LNCaP clone FGC (cell line): ENCODE measurements around the gene NOS2.
"Not testable (repeated sequence)": the region's sequence is repeated elsewhere in the genome, so short reads cannot be mapped to it uniquely, and the experiment has no call there.

Experiments
- DNase-seq: peaks from one replicate; pipeline ENCODE4 v3.0.0-alpha.2; 2011; ENCODE audit warnings: low read depth
- H3K4me3 ChIP-seq: 2 replicates; pipeline ENCODE4 v1.5.1; 2011; ENCODE audit warnings: mild to moderate bottlenecking, low read depth, low read length, control low read depth
- TF ChIP-seq, protein P1 (sequence below): IDR thresholded peaks from 2 replicates; pipeline ENCODE4 v1.5.1; 2012; ENCODE audit warnings: mild to moderate bottlenecking; ENCODE audit not compliant: control insufficient read depth, insufficient read depth; ENCODE audit errors: extremely low read depth

Gene NOS2

DNA sequence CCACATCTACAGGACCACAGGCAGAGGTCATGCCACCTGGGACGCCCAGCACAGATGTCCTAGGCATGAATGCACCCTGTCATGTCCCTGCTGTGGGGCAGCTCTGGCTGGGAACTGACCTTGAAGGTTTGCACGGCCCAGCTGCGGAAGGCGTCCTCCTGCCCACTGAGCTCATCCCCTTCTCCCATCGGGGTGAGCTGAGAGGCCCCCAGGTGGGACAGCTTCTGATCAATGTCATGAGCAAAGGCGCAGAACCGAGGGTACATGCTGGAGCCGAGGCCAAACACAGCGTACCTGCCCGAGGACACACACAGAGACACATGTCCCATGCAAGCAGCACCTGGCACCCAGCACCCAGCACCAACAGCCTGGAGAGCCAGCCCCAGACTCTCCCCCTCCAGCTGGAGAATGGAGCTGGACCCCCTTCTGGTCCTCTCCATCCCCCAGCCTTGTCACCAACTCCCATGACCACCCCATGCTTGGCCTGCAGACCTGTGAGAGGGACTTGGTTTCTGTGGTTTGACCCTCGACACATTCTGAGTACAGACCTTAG is 31.4 kb downstream of the NOS2 start:
- DNase-seq = no peak
- no peak overlapping the region for H3K4me3 ChIP-seq
- TF ChIP-seq, protein P1, sequence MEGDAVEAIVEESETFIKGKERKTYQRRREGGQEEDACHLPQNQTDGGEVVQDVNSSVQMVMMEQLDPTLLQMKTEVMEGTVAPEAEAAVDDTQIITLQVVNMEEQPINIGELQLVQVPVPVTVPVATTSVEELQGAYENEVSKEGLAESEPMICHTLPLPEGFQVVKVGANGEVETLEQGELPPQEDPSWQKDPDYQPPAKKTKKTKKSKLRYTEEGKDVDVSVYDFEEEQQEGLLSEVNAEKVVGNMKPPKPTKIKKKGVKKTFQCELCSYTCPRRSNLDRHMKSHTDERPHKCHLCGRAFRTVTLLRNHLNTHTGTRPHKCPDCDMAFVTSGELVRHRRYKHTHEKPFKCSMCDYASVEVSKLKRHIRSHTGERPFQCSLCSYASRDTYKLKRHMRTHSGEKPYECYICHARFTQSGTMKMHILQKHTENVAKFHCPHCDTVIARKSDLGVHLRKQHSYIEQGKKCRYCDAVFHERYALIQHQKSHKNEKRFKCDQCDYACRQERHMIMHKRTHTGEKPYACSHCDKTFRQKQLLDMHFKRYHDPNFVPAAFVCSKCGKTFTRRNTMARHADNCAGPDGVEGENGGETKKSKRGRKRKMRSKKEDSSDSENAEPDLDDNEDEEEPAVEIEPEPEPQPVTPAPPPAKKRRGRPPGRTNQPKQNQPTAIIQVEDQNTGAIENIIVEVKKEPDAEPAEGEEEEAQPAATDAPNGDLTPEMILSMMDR = no peak

DNA sequence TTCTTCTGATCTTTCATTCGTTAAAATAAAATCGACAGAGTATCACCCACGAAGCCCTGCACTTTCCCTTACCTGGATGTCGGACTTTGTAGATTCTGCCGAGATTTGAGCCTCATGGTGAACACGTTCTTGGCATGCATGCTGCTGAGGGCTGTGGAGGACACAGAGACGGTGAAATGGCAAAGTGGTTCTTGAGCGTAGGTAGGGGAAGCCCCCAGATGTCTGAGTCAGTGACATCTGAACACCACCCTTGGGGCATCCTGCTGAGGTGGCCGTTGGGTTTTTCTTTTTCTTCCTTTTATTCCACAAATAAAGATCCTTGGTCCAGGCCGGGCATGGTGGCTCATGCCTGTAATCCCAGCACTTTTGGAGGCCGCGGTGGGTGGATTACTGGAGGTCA is 33.9 kb downstream of the NOS2 start:
- no peak overlapping the region for H3K4me3 ChIP-seq
- TF ChIP-seq, protein P1 = no peak
- no peak for DNase-seq

DNA sequence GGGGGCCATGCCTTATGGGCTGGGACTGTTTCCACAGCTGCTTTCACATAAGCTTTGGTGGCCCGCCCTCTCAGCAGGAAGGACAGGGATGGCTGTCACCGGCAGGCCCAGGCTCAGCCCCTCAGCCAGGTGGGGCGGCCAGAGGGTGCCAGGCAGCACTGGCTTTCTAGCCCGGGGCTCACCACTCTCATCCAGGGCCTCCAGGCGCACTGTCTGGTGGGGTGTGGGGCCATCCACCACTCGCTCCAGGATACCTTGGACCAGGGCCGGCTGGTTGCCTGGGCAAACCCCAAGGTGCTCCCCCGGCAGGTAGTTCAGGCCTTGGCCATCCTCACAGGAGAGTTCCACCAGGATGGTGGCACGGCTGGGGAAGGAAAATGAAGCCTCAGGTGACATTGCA is 35.0 kb downstream of the NOS2 start:
- TF ChIP-seq, protein P1 = no peak
- DNase-seq = no peak
- H3K4me3 ChIP-seq = no peak overlapping the region

DNA sequence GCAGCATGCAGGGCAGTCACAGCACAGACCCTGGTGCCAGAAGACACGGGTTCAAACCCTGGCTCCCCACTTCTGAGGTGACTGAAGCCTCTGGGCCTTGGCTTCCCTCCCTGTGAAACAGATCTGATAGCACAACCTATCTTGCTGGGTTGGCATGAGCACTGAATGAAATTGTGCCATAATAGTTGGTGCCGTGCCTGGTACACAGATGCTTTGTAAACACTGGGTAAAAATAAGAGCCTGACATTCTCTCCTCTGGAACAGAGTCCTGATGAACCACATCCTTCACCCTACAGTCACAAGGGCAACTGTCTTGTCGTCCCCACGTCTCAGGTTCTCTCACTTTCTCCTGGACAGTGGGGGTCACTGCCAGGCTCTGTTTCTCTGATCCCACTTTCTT is 35.7 kb downstream of the NOS2 start:
- H3K4me3 ChIP-seq = no peak overlapping the region

DNA sequence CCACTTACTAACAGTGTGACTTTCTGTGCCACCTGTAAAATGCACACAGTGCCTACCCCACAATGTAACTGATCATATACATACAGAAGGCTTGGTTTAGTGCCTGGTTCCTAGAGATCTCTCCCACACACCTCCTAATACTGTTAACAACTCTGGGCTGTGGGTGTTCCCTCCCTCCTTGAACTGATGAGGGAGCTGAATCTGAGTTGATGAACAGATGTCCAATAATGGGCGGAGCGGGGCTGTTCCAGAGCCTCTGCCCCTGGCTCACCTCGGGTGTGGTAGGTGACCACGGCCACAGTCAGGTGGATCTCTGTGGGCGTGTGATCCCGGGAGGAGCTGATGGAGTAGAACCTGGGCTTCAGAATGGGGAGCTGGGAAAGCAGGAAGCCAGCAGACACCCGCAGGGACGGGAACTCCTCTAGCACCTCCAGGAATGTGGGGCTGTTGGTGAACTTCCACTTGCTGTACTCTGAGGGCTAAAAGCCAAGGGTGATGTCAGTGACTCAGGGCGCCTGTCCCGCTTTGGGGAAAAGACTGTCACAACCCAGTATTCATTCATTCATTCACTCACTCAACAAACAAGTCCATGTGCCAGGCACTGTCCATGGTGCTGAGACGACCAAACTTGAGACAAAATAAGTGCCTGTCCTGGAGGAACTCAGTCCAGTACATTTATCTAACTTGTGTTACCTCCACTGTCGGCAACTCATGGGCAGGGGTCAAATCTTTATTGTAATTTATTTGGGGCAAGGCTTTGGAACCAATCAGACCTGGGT is 37.6 kb downstream of the NOS2 start:
- H3K4me3 ChIP-seq = no peak overlapping the region
- TF ChIP-seq, protein P1 = no peak
- peak; percentile 14 for DNase-seq

More for the DNA sequence above, 35.7 kb downstream of the NOS2 start:
- DNase-seq = peak; percentile 11
- TF ChIP-seq, protein P1 = no peak

DNA sequence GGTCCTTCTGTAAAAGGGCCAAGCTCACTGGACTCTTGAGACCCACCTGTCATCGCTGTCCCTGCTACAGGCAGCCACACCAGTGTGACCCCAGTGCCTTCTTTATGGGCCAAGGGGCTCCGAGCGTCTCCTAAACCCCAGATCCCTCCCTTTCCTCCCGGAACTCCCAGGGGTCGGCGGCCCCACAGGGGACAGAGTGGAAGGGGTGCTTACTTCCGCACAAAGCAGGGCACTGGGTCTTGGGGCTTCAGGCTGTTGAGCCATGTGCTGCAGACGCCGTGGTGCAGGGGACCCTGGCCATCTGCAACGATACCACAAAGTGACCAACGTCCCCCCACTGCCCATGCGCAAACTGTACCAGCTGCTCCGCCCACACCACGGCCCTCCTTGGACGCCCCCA is 39.4 kb downstream of the NOS2 start:
- not testable (repeated sequence) for DNase-seq, H3K4me3 ChIP-seq

DNA sequence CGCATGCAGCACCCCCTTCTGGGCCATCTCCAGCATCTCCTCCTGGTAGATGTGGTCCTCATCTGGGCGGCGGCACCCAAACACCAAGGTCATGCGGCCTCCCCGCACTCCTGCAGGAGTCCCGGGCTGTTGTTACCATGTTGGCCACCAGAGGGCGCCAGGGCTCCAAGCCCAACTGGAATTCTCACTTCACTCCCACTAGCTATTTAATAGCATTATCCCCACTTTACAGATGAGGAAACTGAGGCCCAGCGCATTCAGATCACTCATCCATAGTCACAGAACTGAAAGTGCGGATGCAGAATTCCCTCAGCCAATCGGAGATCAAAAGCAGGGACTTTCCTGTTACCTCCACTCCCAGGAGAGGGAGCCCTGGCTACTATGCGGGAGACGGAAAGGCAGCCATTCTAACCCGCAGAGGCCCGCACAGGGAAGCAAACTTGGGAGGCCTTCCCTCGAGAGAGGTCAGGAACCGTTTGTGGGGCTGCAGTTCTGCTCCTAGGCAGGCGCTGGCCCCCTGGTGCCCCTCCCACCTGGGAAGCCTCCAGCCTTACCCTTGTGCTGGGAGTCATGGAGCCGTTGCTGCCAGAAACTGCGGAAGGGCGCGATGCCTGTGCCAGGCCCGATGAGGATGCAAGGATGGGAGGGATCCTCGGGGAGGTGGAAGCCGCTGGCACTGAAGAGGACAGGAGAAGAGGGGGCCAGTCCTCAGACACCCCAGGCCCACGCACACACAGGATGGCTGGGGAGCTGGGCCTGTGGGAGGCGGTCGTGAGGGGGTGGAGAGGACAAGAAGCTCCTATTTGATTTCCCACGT is 40.1 kb downstream of the NOS2 start:
- TF ChIP-seq, protein P1 = peak; percentile 75
- no peak for DNase-seq

More for the DNA sequence above, 40.1 kb downstream of the NOS2 start:
- no peak overlapping the region for H3K4me3 ChIP-seq
